Hepatocyte (in vitro differentiated cells): ENCODE data around the gene FREY1.

Experiments used
- EZH2phosphoT487 ChIP-seq: fragments of 200-600 bp; sonication (generic); IDR thresholded peaks from one replicate; pipeline ENCODE4 v1.6.1; 2018; ENCODE audit warnings: antibody characterized with exemption, mild to moderate bottlenecking, low read depth, moderate library complexity; ENCODE audit not compliant: unreplicated experiment, severe bottlenecking
- TF ChIP-seq, protein P1 (sequence below): fragments of 200-600 bp; sonication (generic); IDR thresholded peaks from 2 replicates; pipeline ENCODE4 v1.5.1; 2016; ENCODE audit warnings: antibody characterized with exemption, mild to moderate bottlenecking; ENCODE audit not compliant: poor library complexity

DNA sequence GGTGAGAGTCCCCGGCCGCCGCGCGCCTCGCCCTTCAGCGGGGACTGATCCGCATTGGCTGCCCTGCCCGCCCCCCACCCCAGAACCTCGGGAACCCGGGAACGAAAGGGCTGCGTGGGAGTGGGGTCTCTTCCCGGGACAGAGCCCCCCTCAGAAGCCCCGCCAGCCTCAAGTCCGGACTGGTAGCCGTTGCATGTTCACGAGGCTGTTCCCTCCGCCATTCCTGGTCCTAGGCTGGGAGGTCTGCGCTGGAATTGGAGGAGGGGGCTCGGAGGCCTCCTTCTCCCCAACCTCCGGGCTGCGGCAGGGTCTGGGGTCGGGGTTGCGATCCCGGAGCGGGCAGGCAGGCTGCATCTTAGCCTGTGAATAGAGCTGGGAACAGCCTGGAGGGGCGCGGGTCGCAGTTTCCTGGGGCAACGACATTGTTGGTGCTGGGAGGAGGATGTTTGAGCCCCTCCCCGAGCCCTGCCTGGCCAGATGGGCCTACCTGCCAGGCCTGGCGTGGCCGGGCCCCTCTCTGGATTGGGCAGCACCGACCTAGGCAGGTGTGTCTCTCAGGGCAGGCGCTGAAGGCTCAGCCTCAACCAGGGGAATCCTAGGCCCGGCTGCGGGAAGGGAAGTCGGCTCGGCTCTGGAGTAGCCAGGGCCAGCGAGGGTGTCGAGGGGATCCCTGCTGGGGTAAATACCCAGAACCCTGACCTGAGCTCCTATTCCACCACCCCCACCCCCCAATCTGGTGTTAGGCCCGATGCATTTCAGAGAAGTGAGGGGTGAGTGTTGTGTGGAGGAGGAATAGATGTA, 20.9 kb downstream of the FREY1 start:
- TF ChIP-seq, protein P1, sequence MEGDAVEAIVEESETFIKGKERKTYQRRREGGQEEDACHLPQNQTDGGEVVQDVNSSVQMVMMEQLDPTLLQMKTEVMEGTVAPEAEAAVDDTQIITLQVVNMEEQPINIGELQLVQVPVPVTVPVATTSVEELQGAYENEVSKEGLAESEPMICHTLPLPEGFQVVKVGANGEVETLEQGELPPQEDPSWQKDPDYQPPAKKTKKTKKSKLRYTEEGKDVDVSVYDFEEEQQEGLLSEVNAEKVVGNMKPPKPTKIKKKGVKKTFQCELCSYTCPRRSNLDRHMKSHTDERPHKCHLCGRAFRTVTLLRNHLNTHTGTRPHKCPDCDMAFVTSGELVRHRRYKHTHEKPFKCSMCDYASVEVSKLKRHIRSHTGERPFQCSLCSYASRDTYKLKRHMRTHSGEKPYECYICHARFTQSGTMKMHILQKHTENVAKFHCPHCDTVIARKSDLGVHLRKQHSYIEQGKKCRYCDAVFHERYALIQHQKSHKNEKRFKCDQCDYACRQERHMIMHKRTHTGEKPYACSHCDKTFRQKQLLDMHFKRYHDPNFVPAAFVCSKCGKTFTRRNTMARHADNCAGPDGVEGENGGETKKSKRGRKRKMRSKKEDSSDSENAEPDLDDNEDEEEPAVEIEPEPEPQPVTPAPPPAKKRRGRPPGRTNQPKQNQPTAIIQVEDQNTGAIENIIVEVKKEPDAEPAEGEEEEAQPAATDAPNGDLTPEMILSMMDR = no peak
- no peak for TF ChIP-seq EZH2phosphoT487
